LHCN-M2 (cell line): ENCODE results near the gene AGAP3. TPM values are rescaled to one million over a fixed set of nuclear protein-coding genes. Genes with fewer than 3 reads are reported as not detected.

Experiments used
- DNase-seq: peaks from one replicate; pipeline ENCODE4 v3.0.0-alpha.2; 2012; ENCODE audit warnings: low read depth
- total RNA-seq: library from RNA; depleted of rRNA; stranded (reverse); fragments of >200 nt; gene quantifications from 2 replicates; pipeline ENCODE4 v1.2.3, GENCODE V29; 2014

Gene AGAP3
- total RNA-seq, 1 experiment from 2014 or later: 53.4 TPM

DNA sequence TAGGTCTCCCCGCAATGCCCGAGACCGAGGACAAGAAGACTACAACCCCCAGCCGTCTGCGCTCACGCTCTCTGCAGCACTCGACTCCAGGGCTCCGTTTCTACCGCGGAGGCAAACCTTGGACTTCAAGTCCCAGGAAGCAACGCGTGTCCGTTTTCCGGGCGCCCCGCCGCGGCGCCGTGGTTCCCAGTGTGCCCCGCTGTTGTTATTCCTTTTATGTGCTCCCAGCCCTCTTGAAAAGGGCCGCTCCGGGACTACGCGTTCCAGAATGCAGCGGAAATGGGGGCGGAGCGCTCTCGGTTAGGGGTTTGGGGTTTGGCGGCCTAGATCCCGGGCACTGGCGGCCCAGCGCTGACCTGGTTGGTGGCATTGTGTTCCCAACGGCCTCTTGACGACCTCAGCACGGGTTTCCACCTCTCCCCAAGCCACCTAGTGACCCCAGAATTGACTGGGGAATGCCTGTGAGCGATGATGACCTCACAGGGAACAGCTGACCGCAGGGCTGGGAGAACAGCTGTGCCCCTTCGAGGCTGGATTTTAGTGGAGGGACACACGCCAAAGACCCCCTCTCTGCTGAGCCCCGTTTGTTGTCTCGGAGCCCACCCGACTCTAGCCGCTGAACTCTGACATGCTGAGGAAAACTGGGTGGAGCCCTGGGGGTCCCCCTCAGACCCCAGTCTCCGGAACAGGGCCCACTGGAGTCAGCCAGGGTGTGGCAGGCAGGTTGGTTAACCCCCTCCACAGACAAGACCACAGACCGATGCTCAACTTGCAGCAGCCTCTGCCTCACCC lies 28.1 kb upstream of the AGAP3 start:
- DNase-seq: peak; percentile 100

DNA sequence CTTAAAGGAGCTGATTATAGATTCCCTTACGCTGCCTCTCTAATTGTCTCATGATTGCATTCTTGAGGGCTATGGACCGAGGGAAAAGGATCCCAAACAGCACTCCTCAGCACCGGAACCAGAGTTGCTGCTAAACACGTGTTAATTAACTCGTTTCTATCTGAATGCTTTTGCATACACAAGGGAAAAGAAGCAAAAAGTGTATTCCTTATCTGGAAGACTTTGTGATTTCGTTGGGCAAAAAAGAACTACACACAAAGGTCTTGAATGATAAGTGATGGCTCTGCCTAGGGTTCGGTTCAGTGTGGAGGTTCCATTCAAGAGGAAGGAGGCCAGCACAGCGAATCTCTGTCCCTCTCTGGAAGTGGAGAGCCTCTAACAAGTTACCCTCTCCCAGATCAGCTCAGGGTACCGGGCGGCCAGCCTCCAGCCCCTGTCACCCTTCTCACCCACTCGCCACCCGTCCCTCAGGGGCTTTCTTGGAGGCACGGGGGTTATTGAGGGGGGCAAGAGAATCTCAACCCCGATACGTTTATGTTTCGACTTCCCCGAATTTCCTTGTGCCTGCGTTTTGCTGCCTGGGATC lies 27.4 kb upstream of the AGAP3 start:
- no peak for DNase-seq

DNA sequence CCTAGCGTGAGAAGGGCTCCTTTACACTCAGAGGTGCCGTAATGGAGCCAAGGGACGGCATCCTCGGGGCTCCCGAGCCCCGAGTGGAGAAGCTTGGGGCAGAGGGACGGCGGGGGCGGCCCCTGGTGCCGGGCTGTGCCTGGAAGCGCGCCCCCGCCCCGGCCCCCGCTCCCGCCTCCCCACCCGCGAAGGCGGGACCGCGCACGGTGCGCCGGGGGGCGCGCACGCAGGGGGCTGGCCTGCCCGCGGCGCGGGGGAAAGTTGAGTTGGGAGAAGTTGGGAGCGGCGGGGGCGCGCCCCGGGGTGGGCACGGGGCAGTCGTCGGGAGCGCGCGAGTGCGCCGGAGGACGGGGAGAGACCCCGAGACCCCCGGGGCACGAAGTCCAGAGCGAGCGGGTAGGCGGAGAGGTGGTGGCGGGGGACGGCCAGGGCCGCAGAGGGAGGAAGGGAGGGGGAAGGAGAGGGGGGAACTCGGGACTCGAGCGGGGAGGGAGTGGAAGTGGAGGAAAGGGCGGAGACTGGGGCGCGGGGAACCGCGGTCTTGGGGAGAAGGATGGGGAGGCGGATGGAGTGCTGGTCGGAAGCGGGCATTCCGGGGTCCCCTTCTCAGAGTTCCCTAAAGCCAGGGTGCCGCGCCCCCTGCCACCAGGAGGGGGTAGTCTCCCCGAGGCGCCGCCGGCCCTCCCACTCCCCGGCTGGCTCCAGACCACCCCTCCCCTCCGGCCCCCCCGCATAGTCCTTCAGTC lies 26.7 kb upstream of the AGAP3 start, which contains the start of gene SLC4A2:
Gene SLC4A2, plus strand, starts transcription at position 223 of the 746 bp plus-strand sequence. CDS start 2,399 bp downstream, outside the sequence.
- peak; percentile 82 for DNase-seq

DNA sequence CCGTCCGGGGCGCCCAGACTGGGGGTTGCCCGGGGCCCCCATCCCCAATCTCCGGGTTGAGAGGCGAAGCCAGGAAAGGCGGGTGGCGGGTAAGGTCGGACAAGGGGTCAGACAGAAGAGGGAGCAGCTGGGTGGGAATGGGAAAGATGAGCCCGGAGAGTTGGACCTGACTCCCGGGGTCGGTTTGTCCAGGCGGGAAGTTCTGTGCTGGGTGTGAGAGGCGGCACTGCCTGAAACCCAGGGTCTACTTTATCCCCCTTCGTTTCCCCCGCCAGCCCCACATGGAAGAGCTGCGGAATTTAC lies 26.2 kb upstream of the AGAP3 start:
- DNase-seq: no peak

DNA sequence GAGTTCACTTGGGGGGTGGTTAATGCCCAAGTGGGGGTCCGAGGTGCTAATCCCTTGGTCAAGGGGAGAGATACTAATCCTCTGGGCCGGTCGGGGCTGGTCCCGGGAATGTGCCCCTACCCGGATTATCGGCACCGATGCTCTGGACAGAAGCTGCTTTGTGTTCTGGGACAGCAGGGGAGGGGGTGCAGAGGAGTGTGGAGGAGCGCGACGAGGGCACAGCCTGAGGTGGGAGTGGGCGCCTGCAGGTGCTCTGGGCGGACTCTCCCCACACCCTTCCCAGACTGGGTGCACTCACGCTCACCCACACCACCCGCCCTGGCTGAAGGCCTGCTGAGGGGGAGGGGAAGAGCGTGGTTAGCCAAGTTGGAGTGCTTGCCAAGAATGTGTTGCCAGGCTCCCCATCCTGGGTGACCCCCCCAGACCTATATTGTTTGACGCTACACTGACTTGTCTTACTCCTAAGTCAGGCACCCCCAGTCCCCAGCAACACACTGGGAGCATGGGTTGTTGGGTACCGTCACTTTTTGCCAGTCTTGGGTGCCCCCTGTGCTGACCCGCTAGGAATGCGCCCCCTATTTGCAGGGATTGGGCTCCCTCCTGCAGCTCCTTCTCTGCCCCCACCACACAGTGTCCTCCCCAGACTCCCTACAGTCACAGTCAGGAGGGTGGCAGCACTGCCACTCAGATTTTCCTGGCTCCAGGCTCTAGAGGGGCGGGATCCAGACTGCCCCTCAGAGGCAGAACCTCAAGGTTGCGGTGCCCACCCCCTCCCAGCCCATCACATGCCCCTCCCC lies 25.7 kb upstream of the AGAP3 start:
- peak; percentile 68 for DNase-seq

DNA sequence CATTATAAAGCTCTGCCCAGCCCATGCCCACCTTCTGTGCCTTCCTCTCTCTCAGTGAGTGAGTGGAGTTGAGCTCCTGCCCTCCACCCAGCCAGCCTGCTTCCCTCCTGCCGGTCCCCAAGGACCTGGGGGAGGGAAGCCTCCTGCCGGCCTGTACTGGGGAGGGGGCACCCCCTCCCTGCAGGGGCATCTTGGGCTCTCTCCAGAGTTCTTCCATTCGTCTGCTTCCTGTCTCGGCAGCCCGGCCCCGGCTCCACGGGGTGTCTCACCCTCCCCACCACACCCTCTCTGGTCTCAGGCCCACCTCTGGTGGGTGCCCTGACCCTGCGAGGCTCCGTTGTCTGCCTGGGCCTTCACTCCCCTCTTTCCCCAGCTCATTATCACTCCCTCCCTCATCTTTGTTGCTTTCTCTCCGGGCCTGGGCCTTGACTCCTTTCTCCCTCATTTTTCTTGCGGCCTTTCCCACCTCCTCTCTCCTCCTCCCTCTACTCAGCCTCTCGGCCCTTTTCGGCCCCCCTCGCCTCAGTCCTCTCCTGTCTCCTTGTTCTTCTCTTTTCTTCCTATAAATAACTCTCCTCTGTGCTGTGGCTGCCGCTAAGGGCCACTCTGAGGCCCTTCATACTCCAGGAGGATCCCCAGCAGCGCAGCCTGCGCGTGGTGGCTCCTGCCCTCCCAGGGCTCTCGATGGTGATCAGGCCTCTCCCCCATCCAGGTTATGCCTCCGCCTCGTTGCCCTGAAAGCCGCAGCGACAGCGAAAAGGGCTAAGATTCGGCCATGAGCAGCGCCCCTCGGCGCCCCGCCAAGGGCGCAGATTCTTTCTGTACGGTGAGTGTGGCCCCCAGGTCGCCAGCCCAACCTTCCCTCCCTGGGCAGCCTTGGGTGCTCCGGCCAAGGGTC lies 24.8 kb upstream of the AGAP3 start:
- no peak for DNase-seq

DNA sequence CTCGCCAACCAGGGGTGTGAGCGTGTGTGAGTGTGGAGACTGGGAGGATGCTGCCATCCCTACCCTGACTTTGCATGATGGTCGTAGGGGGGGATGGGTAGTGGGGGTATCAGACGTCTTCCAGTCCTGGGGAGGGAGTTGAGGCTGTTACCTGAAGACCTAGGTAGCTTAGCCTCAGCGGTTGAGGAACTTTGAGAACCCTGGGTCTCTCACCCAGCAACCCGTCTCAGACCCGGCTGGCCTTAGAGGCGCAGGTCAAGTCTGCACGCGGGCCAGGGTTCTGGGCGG lies 24.2 kb upstream of the AGAP3 start:
- DNase-seq: no peak

DNA sequence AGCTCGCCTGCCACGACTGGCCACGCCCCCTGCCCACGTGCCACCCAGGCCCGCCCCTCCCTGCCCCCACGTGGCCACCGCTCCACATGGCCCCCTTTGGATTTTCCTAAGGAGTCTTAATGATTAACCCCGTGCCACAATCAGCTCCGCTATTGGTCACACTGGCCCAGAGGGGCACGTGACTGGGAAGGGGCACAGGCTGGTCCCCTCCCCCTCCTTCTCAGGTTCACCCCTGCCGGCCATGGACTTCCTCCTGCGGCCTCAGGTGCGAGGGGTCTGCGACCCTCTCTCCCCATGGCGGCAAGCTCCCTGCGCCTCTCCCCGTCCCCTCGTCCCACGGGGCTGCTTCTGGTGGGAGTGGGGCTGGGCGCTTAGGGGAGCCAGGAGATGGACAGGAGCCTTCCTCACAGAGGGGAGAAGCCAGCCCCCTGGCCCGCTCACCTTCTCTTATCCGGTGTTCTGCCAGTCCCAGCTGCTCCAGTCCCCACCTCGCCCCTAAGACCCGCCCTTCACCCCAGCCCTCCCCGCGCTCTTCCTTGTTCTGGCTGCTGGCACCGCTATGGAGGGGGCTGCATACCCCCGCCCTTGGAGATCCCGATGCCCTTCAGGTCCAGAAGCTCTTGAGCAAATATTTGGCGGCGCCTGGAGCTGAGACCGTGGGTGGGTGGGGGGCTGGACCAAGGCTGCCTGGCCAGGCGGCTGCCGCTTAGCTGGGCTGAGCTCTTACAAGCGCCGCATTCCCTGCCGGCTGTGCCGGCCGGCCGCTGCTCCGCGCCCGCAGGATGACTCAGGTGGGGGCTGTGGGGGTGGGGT lies 23.7 kb upstream of the AGAP3 start:
- peak; percentile 76 for DNase-seq

DNA sequence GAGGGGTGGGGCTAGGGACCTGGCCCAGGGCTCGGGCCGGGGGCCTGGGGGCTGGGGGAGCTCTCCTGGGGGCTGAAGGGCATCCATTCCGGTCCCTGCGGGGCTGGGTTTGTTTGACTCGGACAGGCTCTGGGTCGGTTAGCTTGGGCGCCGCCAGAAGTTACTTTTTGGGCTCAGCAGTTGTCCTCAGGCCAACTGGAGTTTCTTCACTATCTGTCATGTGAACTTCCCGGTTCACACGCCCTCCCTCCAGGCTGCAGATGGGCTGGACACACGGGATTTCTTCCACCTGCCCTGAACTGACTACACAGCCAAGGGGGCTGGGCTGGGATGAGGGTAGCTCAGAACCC lies 23.1 kb upstream of the AGAP3 start:
- peak; percentile 86 for DNase-seq

DNA sequence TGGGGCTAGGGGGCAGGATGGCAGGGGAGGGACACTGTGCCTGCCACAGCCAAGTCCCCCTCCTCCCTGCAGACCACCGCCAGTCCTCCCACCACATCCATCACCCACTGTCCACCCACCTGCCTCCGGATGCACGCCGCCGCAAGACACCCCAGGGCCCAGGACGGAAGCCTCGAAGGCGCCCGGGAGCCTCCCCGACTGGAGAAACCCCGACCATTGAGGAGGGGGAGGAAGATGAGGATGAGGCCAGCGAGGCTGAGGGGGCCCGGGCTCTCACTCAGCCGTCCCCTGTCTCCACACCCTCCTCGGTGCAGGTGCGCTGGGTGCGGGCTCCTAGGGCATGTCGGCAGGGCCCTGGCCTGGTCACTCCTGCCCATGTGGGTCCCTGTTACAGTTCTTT lies 21.8 kb upstream of the AGAP3 start:
- no peak for DNase-seq

DNA sequence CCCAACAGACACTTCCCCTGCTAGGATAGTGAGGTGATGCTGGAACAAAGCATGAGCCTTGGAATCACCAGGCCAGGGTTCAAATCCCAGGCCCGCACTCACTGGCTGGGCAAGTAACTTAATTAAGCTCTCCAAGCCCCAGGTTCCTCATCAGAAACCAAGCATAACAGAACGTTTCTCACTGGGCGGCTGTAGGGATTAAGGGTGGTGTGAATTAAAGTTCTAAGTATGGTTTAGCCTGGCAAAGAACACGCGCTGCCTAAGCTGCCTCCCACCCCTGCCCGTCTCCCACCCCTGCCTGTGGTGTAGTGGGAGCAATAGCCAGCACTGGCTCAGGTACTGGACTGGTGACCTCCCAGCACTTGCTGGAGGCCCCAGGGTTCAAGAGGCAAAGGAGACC lies 21.3 kb upstream of the AGAP3 start:
- DNase-seq: no peak

DNA sequence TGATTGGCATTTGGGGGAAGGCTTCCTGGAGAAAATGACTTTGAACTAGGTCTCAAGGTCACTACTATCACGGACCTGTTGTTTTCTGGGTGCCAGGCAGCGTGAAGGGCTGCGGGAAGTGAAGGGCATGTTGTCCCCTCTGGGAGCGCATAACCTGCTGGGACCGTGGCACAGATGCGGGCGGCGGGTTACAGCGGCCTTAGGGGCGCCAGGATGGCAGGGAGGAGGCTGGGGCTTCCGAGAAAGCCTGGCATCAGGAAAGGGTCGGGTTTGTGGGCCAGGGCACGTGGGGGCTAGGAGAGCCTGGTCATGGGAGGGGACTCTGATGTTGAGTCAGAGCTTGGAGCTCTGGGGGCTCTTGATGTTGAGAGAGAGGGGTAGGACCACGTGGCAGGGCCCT lies 20.8 kb upstream of the AGAP3 start:
- DNase-seq: no peak

DNA sequence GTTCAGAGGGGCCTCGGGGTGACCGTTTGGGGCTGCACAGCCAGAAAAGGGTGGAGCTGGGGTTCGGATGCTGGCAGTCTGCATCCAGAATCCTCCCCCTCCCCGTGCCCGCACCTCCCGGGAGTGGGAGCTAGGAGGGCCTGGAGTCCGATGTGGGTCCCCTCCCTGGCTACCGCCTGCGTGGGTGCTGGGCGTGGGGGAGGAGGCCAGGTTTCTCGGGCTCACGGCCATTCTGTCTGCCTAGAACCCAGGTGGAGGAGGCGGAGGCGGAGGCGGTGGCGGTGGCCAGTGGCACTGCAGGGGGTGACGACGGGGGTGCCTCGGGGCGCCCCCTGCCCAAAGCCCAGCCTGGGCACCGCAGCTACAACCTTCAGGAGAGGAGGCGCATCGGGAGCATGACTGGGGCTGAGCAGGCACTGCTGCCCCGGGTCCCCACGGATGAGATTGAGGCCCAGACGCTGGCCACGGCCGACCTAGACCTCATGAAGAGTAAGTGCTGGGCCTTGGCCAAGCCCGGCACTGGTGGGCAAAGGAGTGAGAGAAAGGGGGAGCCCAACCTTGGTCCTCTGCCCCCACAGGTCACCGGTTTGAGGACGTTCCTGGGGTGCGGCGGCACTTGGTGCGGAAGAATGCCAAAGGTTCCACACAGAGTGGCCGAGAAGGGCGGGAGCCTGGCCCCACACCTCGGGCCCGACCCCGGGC lies 19.9 kb upstream of the AGAP3 start:
- DNase-seq: no peak

DNA sequence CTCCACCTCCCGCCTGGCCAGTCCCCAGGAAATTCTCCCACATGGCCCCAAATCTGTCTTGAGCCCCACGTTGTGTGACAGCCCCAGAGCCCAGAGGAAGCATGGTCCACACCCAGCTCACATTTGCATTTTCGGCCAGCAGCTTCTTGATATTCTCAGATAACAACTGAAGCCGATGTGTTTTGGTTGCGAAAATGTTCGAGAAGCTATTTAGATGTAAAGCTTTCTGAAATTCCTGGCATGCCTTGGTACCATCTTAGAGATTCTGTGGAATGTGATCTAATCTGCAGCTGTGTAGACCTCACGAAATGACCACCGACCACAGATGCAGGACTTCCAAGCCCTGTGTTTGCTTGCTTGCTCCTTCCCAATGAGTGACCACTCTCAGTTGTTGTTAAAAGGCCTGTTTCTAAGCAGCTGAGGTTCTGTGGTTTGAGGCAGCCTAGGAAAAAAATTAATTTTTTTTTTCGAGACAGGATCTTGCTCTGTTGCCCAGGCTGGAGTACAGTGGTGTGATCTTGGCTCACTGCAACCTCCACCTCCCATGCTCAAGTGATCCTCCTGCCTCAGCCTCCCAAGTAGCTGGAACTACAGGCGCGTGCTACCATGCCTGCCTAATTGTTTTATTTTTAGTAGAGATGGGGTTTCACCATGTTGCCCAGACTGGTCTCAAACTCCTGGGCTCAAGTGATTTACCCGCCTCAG lies 18.1 kb upstream of the AGAP3 start:
- peak; percentile 99 for DNase-seq

DNA sequence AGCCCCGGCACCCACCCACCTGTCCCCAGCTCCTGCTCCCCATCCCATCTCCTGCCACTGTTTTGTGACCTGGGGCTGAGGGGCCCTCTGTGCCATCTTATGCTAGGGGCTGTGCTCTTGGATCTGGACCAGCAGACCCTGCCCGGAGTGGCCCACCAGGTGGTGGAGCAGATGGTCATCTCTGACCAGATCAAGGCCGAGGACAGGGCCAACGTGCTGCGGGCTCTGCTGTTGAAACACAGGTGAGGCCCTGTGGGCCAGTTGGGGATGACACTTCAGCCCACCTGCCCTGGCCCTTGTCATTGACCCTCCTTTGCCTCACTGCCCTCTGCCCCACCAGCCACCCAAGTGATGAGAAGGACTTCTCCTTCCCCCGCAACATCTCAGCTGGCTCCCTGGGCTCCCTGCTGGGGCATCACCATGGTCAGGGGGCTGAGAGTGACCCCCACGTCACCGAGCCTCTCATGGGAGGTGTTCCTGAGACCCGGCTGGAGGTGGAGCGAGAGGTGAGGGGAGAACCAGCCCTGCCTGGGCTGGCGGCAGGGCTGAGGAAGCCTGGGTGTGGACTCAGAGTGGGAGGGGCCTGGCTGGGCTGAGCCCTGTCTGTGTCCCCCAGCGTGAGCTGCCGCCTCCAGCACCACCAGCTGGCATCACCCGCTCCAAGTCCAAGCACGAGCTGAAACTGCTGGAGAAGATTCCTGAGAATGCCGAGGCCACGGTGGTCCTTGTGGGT lies 16.3 kb upstream of the AGAP3 start:
- DNase-seq: no peak

DNA sequence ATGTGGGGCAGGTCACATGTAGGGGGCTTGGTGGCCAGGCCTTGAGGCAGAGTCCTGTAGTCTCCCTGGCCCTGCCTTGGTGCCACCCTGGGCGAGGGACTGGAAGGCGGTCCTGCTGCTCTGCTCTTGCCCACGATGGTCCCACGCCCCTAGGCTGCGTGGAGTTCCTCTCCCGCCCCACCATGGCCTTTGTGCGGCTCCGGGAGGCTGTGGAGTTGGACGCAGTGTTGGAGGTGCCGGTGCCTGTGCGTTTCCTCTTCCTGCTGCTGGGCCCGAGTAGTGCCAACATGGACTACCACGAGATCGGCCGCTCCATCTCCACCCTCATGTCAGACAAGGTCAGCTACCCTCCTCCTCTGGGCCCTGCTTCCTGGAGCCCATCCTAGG lies 15.7 kb upstream of the AGAP3 start:
- DNase-seq: no peak

DNA sequence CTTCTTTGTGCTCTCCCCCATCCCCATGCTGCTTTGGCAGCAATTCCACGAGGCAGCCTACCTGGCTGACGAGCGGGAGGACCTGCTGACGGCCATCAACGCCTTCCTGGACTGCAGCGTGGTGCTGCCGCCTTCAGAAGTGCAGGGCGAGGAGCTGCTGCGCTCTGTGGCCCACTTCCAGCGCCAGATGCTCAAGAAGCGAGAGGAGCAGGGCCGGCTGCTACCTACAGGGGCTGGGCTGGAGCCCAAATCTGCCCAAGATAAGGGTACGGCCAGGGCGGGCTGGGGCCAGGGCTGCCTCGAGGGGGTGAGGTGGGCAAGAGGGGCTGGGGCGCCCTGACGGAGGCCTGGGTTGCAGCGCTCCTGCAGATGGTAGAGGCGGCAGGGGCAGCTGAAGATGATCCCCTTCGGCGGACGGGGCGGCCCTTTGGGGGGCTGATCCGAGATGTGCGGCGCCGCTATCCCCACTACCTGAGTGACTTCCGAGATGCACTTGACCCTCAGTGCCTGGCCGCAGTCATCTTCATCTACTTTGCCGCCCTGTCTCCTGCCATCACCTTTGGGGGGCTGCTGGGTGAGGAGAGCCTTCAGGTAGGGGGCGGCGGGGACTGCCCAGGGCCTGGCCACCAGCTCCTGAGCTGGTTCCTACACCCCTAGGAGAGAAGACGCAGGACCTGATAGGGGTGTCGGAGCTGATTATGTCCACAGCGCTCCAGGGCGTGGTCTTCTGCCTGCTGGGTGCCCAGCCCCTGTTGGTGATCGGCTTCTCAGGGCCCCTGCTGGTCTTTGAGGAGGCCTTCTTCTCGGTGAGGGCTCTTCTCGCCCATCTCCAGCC lies 15.0 kb upstream of the AGAP3 start:
- DNase-seq: no peak

DNA sequence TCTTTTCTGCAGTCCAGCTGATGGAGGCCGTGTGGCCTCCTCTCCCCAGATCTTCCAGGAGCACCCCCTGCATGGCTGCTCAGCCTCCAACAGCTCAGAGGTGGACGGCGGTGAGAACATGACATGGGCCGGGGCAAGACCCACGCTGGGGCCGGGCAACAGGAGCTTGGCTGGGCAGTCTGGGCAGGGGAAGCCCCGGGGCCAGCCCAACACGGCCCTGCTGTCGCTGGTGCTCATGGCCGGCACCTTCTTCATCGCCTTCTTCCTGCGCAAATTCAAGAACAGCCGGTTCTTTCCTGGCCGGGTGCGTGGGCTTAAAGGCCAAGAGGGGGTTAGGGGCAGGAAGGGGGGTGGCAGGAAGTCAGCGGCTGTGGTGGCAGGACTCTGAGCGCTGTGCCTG lies 12.3 kb upstream of the AGAP3 start:
- DNase-seq: no peak
